Measurements from ENCODE around the gene DOK5. TPM values are rescaled to one million over a fixed set of nuclear protein-coding genes. Genes with fewer than 3 reads are reported as not detected.
A peak's percentile ranks its signal among the peaks of the same experiment; 100 is the strongest.

DOK5 gene
- total and polyA plus RNA-seq, 9 of the 15 experiments (the other 6 are each of a cell fraction or from before 2014, with no cell fraction given), result not detected

DNA sequence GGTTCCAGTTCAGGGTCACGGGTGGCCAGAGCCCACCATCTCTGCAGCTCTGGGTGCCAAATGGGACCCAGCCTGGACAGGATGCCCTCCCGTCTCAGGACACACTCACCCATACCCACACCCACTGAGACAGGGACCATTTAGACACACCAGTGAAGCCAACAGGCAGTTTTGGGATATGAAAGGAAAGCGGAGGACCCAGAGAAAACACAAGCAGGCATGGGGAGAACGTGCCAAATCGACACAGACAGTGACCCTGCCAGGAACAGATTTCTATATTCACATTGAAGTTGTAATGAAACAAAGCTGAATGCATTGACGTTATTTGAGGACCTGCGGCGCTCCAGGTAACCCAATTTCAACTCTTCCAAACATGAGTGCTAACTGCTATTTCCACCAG is 164.5 kb downstream of the DOK5 start:
- ATAC-seq (no peak), DNase-seq (ENCODE audit: extremely low read depth in 1 of 4, low spot score in 3 of 4) (no peak), FAIRE-seq (no peak)
- WGBS (ENCODE audit: insufficient coverage, low coverage, missing lambda C conversion rate), result 5% methylated on average over 6 of the region's 8 CpGs
- Histone ChIP-seq H3K27ac (ENCODE audit: extremely low read depth, low read depth, low read length) (no peak overlapping the region), H3K4me2 (ENCODE audit: insufficient read depth, low read length) (no peak overlapping the region), H3K9me1 (ENCODE audit: control insufficient read depth, insufficient read depth, low read length) (no peaks in the 10 kb centered on the region), H3K27me3 (ENCODE audit: control insufficient read depth in 2 of 2, insufficient read depth in 2 of 2, low read length in 2 of 2) (0 out of 5 replicates have a peak, but pooled peaks cover 0 to 4% of the 10 kb centered on the region in 2 experiments), H3K4me1 (replicated peaks in 1 of 2; ENCODE audit: control insufficient read depth in 2 of 2, insufficient read depth in 2 of 2, low read length in 2 of 2) (no peaks in the 10 kb centered on the region), H3K36me3 (ENCODE audit: control insufficient read depth, insufficient read depth, low read length) (no peaks in the 10 kb centered on the region), H4K20me1 (replicated peaks; ENCODE audit: control insufficient read depth, insufficient read depth, low read length) (no peaks in the 10 kb centered on the region), H3K4me3 (no peak overlapping the region), H3K9ac (ENCODE audit: insufficient read depth in 1 of 2, low read depth in 2 of 2, low read length in 2 of 2) (no peak overlapping the region), H2AFZ (ENCODE audit: low read depth, low read length) (no peak overlapping the region), H3K9me3 (replicated peaks; ENCODE audit: control insufficient read depth, insufficient read depth, low read depth, low read length) (no peaks in the 10 kb centered on the region), H3K79me2 (ENCODE audit: control insufficient read depth, insufficient read depth, low read length) (no peaks in the 10 kb centered on the region)
- intact Hi-C loops (cut with micrococcal nuclease) (no loop called here), in situ Hi-C loops (cut with MboI) (loop anchor here (10.0 to 25.0 kb wide), 3 partner anchors 425 to 678 kb away; no protein-coding TSS in a partner anchor)
- ChIA-PET POLR2A (no interaction called here), CTCF (ENCODE audit: low intra/inter-chr PET ratio) (no interaction called here)
- no TSS peak for BruUV-seq (replicated peaks)
- TF ChIP-seq, protein P1, sequence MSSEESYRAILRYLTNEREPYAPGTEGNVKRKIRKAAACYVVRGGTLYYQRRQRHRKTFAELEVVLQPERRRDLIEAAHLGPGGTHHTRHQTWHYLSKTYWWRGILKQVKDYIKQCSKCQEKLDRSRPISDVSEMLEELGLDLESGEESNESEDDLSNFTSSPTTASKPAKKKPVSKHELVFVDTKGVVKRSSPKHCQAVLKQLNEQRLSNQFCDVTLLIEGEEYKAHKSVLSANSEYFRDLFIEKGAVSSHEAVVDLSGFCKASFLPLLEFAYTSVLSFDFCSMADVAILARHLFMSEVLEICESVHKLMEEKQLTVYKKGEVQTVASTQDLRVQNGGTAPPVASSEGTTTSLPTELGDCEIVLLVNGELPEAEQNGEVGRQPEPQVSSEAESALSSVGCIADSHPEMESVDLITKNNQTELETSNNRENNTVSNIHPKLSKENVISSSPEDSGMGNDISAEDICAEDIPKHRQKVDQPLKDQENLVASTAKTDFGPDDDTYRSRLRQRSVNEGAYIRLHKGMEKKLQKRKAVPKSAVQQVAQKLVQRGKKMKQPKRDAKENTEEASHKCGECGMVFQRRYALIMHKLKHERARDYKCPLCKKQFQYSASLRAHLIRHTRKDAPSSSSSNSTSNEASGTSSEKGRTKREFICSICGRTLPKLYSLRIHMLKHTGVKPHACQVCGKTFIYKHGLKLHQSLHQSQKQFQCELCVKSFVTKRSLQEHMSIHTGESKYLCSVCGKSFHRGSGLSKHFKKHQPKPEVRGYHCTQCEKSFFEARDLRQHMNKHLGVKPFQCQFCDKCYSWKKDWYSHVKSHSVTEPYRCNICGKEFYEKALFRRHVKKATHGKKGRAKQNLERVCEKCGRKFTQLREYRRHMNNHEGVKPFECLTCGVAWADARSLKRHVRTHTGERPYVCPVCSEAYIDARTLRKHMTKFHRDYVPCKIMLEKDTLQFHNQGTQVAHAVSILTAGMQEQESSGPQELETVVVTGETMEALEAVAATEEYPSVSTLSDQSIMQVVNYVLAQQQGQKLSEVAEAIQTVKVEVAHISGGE (CRISPR knock-in tag; IDR thresholded peaks at IDR 0.05), result peak in 1 of 3 experiments; percentile 66; a peak in 2 of 6 replicates
- TF ChIP-seq, protein P2, sequence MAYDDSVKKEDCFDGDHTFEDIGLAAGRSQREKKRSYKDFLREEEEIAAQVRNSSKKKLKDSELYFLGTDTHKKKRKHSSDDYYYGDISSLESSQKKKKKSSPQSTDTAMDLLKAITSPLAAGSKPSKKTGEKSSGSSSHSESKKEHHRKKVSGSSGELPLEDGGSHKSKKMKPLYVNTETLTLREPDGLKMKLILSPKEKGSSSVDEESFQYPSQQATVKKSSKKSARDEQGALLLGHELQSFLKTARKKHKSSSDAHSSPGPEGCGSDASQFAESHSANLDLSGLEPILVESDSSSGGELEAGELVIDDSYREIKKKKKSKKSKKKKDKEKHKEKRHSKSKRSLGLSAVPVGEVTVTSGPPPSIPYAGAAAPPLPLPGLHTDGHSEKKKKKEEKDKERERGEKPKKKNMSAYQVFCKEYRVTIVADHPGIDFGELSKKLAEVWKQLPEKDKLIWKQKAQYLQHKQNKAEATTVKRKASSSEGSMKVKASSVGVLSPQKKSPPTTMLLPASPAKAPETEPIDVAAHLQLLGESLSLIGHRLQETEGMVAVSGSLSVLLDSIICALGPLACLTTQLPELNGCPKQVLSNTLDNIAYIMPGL (CRISPR knock-in tag; IDR thresholded peaks at IDR 0.05), result no peak

All from K562 (cell line).